NK-92 treated with Interleukin-12 subunit alpha and Interleukin-12 subunit beta, amount 100 ng/mL, for 24 hours (cell line): Measurements from ENCODE around the gene OR7D2.

Experiments used
- DNase-seq: peaks from one replicate; lab custom pipeline; 2025; lab: John Stamatoyannopoulos, UW

The OR7D2 gene

GRCh38 chr19:9205501-9206113, 26.8 kb downstream of the OR7D2 start:
- peak; percentile 34 for DNase-seq

GRCh38 chr19:9219489-9219888, 40.7 kb downstream of the OR7D2 start, which contains the start of gene OR7D4:
Gene OR7D4, minus strand, starts transcription at chr19:9219589. Its CDS starts 4,752 bp downstream, at chr19:9214837.
- DNase-seq, result no peak
